IPS DF 4.7 (cell line): Measurements from ENCODE around the gene MIGA1.
"Not testable (repeated sequence)": the region's sequence is repeated elsewhere in the genome, so short reads cannot be mapped to it uniquely, and the experiment has no call there.

Experiments used
- DNase-seq: peaks from one replicate; pipeline ENCODE4 v3.0.0-alpha.2; 2013; ENCODE audit warnings: low spot score; ENCODE audit errors: extremely low read depth

The MIGA1 gene

GRCh38 chr1:77906624-77907023, 127.2 kb downstream of the MIGA1 start:
- no peak for DNase-seq

DNA sequence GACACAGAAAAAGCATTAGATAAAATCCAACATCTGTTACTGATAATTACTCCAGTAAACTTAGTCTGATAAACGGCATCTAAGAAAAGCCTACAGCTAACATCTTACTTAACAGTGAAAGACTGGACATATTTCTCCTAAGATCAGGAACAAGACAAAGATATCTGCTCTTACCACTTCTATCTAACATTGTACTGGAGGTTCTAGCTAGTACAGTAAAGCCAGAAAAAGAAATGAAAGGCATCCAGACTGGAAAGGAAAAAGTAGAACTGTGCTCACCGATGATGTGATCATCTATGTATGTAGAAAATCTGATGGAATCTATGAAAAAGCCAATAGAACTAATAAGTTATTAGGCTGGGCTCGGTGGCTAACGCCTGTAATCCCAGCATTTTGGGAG, 130.7 kb downstream of the MIGA1 start:
- no peak for DNase-seq

DNA sequence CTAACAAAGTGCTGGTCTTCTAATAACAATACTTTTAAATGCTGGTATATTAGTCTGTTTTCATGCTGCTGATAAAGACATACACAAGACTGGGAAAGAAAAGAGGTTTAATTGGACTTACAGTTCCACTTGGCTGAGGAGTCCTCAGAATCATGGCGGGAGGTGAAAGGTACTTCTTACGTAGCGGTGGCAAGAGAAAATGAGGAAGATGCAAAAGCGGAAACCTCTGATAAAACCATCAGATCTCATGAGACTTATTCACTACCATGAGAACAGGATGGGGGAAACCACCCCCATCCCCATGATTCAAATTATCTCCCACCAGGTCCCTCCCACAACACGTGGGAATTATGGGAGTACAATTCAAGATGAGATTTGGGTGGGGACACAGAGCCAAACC, 139.5 kb downstream of the MIGA1 start:
- not testable (repeated sequence) for DNase-seq

- no peak for DNase-seq
These were observed 146.1 kb downstream of the MIGA1 start for GRCh38 chr1:77925518-77925917.

DNA sequence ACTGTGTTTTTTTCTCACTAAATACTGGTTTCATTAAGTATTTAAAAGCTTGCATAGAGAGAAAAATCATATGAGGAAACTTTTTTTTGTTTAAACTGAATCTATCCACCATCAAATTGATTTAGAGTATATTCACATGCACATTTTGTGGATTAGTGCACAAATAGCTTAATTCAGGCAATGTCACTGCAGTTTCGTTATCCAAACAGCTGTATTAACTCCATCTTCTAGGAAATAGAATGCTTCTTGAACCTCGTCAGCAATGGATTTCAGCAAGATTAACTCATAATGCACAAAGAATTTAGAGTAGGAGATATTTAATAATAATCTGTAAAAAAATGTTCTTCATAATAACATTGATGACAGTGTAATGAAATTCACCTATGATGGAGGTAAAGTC, 146.5 kb downstream of the MIGA1 start:
- DNase-seq = no peak

DNA sequence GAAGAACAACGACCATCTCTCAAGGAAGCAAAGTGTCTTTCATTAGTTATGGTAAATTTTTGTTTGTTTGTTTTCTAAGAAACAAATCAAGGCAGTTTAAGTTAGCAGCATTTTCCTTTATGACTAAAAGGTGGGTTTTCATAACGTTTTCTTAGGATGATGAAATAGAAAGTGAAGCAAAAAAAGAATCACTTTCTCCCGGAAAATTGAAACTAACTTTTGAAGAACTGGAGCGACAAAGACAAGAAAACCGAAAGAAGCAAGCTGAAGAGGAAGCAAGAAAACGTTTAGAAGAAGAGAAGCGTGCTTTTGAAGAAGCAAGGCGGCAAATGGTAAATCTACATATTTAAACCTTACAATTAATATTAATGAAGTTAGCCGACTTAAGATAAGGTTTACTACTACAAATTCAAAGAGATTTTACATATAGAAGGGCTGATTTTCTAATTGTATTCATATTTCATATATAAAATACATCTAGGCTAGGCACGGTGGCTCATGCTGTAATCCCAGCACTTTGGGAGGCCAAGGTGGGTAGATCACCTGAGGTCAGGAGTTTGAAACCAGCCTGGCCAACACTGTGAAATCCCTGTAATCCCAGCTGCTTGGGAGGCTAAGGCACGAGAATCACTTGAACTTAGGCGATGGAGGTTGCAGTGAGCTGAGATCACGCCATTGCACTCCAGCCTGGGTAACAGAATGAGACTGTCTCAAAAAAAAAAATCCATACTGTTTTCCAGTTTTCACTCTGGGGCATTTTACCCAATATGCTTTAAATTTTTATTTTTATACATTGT, 147.3 kb downstream of the MIGA1 start:
- no peak for DNase-seq

- no peak for DNase-seq
These were observed 148.0 kb downstream of the MIGA1 start for GRCh38 chr1:77927414-77927813.
